WTC11 (cell line): ENCODE measurements around the gene PLCD1. TPM values are rescaled to one million over a fixed set of nuclear protein-coding genes. Genes with fewer than 3 reads are reported as not detected.

Experiments
- ATAC-seq: fragments of 200-7000 bp; cut with Tn5 transposase; 2 replicates; pipeline ENCODE4 v1.10.0; 2021; ENCODE audit warnings: mild to moderate bottlenecking, moderate library complexity
- CTCF ChIA-PET: fragments of 300-600 bp; sonication (Branson Sonifier 250); formaldehyde crosslinking; loops from one replicate; lab custom pipeline; 2021; ENCODE audit warnings: antibody characterized with exemption; lab: Charles Lee
- POLR2A ChIA-PET: fragments of 350-600 bp; sonication (Branson Sonifier 250); formaldehyde crosslinking; loops from one replicate; lab custom pipeline; 2021; ENCODE audit warnings: antibody characterized with exemption; lab: Charles Lee
- DNase-seq: peaks from one replicate; pipeline ENCODE4 v3.0.0; 2021; ENCODE audit warnings: low spot score
- H3K27ac Mint-ChIP-seq: 2 replicates; pipeline ENCODE4 v1.8.0; 2021; ENCODE audit warnings: mixed read lengths
- H3K27me3 Mint-ChIP-seq: 2 replicates; pipeline ENCODE4 v1.8.0; 2021; ENCODE audit warnings: low read depth, mild to moderate bottlenecking, moderate library complexity, mixed read lengths
- H3K36me3 Mint-ChIP-seq: 2 replicates; pipeline ENCODE4 v1.8.0; 2021; ENCODE audit warnings: mixed read lengths
- H3K4me1 Mint-ChIP-seq: 2 replicates; pipeline ENCODE4 v1.8.0; 2022; ENCODE audit warnings: mixed read lengths
- H3K4me3 Mint-ChIP-seq: 2 replicates; pipeline ENCODE4 v1.8.0; 2021; ENCODE audit warnings: mild to moderate bottlenecking, moderate library complexity, mixed read lengths
- H3K9me3 Mint-ChIP-seq: 2 replicates; pipeline ENCODE4 v1.8.0; 2021; ENCODE audit warnings: mixed read lengths
- GRHL2 ChIP-seq: fragments of 250-450 bp; sonication (Bioruptor Pico); IDR thresholded peaks from 2 replicates; pipeline ENCODE4 v1.8.0; 2022; ENCODE audit warnings: mild to moderate bottlenecking, moderate library complexity; ENCODE audit not compliant: insufficient replicate concordance, severe bottlenecking
- HMGA2 ChIP-seq: fragments of 250-450 bp; sonication (Bioruptor Pico); IDR thresholded peaks from 2 replicates; pipeline ENCODE4 v1.4.0; 2021; ENCODE audit warnings: mild to moderate bottlenecking, moderate library complexity
- KAT7 ChIP-seq: sonication (generic); formaldehyde crosslinking; IDR thresholded peaks from 2 replicates; pipeline ENCODE4 v1.8.1; 2023; ENCODE audit warnings: missing genetic modification reagents, mild to moderate bottlenecking, borderline replicate concordance
- NFATC4 ChIP-seq: fragments of 250-450 bp; sonication (Bioruptor Pico); IDR thresholded peaks from 2 replicates; pipeline ENCODE4 v1.9.0; 2021; ENCODE audit warnings: mild to moderate bottlenecking
- NR1H2 ChIP-seq: sonication (generic); formaldehyde crosslinking; IDR thresholded peaks from 2 replicates; pipeline ENCODE4 v1.9.0; 2021; ENCODE audit warnings: mild to moderate bottlenecking, moderate library complexity, missing genetic modification reagents
- NR2C2 ChIP-seq: sonication (generic); formaldehyde crosslinking; IDR thresholded peaks from 2 replicates; pipeline ENCODE4 v1.8.0; 2022; ENCODE audit warnings: mild to moderate bottlenecking, missing genetic modification reagents
- OVOL2 ChIP-seq: fragments of 250-450 bp; sonication (Bioruptor Pico); IDR thresholded peaks from 2 replicates; pipeline ENCODE4 v1.9.0; 2021; ENCODE audit warnings: mild to moderate bottlenecking, borderline replicate concordance
- RORB ChIP-seq: fragments of 250-450 bp; sonication (Bioruptor Pico); IDR thresholded peaks from 2 replicates; pipeline ENCODE4 v1.9.0; 2021; ENCODE audit warnings: mild to moderate bottlenecking
- TCF7 ChIP-seq: sonication (generic); formaldehyde crosslinking; IDR thresholded peaks from 2 replicates; pipeline ENCODE4 v1.8.0; 2022; ENCODE audit warnings: mild to moderate bottlenecking, low read depth, missing genetic modification reagents, moderate library complexity
- TP53 ChIP-seq: sonication (generic); formaldehyde crosslinking; IDR thresholded peaks from 2 replicates; pipeline ENCODE4 v1.8.1; 2023; ENCODE audit warnings: mild to moderate bottlenecking, missing genetic modification reagents
- ZNF263 ChIP-seq: sonication (generic); formaldehyde crosslinking; IDR thresholded peaks from 2 replicates; pipeline ENCODE4 v1.8.1; 2022; ENCODE audit warnings: low read depth, mild to moderate bottlenecking, moderate library complexity, missing genetic modification reagents
- total RNA-seq: library from RNA; stranded (reverse); gene quantifications from 3 replicates; pipeline ENCODE4 v1.2.3, GENCODE V29; 2021
- TF ChIP-seq, protein P1 (sequence below): fragments of 250-450 bp; sonication (Bioruptor Pico); IDR thresholded peaks from 2 replicates; pipeline ENCODE4 v1.9.0; 2021; ENCODE audit warnings: mild to moderate bottlenecking
- TF ChIP-seq, protein P2 (sequence below): sonication (generic); formaldehyde crosslinking; IDR thresholded peaks from 2 replicates; pipeline ENCODE4 v1.8.0; 2022; ENCODE audit warnings: mild to moderate bottlenecking, missing genetic modification reagents
- TF ChIP-seq, protein P3 (sequence below): sonication (generic); formaldehyde crosslinking; IDR thresholded peaks from 2 replicates; pipeline ENCODE4 v1.8.0; 2023; ENCODE audit warnings: missing genetic modification reagents, mild to moderate bottlenecking, borderline replicate concordance
- TF ChIP-seq, protein P4 (sequence below): fragments of 250-450 bp; sonication (Bioruptor Pico); IDR thresholded peaks from 2 replicates; pipeline ENCODE4 v1.9.0; 2021; ENCODE audit warnings: mild to moderate bottlenecking, borderline replicate concordance
- TF ChIP-seq, protein P5 (sequence below): sonication (generic); formaldehyde crosslinking; conservative IDR thresholded peaks from 2 replicates; pipeline ENCODE4 v1.8.1; 2022; ENCODE audit warnings: mild to moderate bottlenecking, missing genetic modification reagents
- TF ChIP-seq, protein P6 (sequence below): sonication (generic); formaldehyde crosslinking; IDR thresholded peaks from 2 replicates; pipeline ENCODE4 v1.8.1; 2022; ENCODE audit warnings: low read depth, missing genetic modification reagents, borderline replicate concordance
- TF ChIP-seq, protein P7 (sequence below): sonication (generic); formaldehyde crosslinking; IDR thresholded peaks from 2 replicates; pipeline ENCODE4 v1.8.1; 2023; ENCODE audit warnings: mild to moderate bottlenecking, missing genetic modification reagents

Gene PLCD1
- total RNA-seq, 1 experiment from 2014 or later = 29.9 TPM

DNA sequence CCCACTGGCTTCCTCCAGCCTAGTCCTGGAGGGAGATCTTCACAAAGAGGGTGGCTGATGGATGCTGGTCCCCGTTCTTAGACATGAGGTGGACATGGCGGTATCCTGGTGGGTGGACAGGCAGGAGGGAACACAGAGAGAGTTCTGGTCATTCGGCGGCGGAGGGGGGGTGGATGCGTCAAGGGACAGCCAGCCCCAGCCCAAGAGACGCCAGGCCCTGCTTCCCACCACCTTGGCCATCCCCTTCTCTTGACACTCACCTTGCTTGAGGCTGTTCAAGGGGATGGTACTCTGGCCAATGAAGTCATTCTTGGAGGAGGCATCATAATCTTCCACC, 21.7 kb downstream of the PLCD1 start:
- Mint-ChIP-seq H3K36me3 (peaks cover 10% of the 10 kb centered on the region; the same call in 1 of the 2 replicates), H3K9me3 (no peaks in the 10 kb centered on the region), H3K4me1 (peaks cover 5% of the 10 kb centered on the region), H3K27me3 (no peaks in the 10 kb centered on the region), H3K4me3 (no peak overlapping the region), H3K27ac (no peak overlapping the region)
- ATAC-seq = no peak
- ChIA-PET POLR2A (no interaction called here), CTCF (interaction anchor here (0.8 to 0.9 kb wide), 2 partner anchors 129 to 152 kb away, joined by 3 read pairs; partner anchors contain the start of gene ACAA1)
- no peak for DNase-seq
- TF ChIP-seq, protein P1, sequence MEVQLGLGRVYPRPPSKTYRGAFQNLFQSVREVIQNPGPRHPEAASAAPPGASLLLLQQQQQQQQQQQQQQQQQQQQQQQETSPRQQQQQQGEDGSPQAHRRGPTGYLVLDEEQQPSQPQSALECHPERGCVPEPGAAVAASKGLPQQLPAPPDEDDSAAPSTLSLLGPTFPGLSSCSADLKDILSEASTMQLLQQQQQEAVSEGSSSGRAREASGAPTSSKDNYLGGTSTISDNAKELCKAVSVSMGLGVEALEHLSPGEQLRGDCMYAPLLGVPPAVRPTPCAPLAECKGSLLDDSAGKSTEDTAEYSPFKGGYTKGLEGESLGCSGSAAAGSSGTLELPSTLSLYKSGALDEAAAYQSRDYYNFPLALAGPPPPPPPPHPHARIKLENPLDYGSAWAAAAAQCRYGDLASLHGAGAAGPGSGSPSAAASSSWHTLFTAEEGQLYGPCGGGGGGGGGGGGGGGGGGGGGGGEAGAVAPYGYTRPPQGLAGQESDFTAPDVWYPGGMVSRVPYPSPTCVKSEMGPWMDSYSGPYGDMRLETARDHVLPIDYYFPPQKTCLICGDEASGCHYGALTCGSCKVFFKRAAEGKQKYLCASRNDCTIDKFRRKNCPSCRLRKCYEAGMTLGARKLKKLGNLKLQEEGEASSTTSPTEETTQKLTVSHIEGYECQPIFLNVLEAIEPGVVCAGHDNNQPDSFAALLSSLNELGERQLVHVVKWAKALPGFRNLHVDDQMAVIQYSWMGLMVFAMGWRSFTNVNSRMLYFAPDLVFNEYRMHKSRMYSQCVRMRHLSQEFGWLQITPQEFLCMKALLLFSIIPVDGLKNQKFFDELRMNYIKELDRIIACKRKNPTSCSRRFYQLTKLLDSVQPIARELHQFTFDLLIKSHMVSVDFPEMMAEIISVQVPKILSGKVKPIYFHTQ (CRISPR knock-in tag) = no peak
- TF ChIP-seq, protein P2, sequence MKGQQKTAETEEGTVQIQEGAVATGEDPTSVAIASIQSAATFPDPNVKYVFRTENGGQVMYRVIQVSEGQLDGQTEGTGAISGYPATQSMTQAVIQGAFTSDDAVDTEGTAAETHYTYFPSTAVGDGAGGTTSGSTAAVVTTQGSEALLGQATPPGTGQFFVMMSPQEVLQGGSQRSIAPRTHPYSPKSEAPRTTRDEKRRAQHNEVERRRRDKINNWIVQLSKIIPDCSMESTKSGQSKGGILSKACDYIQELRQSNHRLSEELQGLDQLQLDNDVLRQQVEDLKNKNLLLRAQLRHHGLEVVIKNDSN (CRISPR knock-in tag) = no peak
- no peak for TF ChIP-seq ZNF263 (CRISPR knock-in tag)
- no peak for TF ChIP-seq RORB (CRISPR knock-in tag)
- no peak for TF ChIP-seq KAT7
- no peak for TF ChIP-seq HMGA2 (CRISPR knock-in tag)
- TF ChIP-seq NR2C2 (CRISPR knock-in tag) = no peak
- TF ChIP-seq GRHL2 (CRISPR knock-in tag) = no peak
- no peak for TF ChIP-seq TCF7
- TF ChIP-seq NR1H2 (CRISPR knock-in tag) = no peak

DNA sequence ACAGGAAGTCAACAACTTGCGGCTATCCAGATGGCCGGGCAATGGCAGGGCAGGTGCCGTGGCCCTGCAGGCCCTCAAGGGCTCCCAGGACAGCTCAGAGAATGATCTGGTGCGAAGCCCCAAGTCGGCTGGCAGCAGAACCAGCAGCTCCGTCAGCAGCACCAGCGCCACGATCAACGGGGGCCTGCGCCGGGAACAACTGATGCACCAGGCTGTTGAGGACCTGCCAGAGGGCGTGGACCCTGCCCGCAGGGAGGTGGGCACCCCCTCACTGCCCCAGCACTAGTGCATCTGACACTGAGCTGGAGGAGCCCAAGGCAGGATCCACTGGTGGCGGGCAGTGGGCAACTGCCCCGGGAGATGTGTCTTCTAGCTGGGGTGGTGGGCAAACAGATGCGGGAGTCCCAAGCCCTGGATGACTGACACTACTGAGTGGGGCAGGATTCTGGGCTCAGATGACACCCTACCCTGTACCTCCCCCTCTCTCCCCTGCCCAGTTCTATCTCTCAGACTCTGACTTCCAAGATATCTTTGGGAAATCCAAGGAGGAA, 22.9 kb downstream of the PLCD1 start:
- TF ChIP-seq TCF7 (no peak), NFATC4 (CRISPR knock-in tag) (no peak), TP53 (CRISPR knock-in tag) (no peak), OVOL2 (CRISPR knock-in tag) (no peak)
- TF ChIP-seq, protein P3, sequence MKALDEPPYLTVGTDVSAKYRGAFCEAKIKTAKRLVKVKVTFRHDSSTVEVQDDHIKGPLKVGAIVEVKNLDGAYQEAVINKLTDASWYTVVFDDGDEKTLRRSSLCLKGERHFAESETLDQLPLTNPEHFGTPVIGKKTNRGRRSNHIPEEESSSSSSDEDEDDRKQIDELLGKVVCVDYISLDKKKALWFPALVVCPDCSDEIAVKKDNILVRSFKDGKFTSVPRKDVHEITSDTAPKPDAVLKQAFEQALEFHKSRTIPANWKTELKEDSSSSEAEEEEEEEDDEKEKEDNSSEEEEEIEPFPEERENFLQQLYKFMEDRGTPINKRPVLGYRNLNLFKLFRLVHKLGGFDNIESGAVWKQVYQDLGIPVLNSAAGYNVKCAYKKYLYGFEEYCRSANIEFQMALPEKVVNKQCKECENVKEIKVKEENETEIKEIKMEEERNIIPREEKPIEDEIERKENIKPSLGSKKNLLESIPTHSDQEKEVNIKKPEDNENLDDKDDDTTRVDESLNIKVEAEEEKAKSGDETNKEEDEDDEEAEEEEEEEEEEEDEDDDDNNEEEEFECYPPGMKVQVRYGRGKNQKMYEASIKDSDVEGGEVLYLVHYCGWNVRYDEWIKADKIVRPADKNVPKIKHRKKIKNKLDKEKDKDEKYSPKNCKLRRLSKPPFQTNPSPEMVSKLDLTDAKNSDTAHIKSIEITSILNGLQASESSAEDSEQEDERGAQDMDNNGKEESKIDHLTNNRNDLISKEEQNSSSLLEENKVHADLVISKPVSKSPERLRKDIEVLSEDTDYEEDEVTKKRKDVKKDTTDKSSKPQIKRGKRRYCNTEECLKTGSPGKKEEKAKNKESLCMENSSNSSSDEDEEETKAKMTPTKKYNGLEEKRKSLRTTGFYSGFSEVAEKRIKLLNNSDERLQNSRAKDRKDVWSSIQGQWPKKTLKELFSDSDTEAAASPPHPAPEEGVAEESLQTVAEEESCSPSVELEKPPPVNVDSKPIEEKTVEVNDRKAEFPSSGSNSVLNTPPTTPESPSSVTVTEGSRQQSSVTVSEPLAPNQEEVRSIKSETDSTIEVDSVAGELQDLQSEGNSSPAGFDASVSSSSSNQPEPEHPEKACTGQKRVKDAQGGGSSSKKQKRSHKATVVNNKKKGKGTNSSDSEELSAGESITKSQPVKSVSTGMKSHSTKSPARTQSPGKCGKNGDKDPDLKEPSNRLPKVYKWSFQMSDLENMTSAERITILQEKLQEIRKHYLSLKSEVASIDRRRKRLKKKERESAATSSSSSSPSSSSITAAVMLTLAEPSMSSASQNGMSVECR = no peak
- TF ChIP-seq, protein P4, sequence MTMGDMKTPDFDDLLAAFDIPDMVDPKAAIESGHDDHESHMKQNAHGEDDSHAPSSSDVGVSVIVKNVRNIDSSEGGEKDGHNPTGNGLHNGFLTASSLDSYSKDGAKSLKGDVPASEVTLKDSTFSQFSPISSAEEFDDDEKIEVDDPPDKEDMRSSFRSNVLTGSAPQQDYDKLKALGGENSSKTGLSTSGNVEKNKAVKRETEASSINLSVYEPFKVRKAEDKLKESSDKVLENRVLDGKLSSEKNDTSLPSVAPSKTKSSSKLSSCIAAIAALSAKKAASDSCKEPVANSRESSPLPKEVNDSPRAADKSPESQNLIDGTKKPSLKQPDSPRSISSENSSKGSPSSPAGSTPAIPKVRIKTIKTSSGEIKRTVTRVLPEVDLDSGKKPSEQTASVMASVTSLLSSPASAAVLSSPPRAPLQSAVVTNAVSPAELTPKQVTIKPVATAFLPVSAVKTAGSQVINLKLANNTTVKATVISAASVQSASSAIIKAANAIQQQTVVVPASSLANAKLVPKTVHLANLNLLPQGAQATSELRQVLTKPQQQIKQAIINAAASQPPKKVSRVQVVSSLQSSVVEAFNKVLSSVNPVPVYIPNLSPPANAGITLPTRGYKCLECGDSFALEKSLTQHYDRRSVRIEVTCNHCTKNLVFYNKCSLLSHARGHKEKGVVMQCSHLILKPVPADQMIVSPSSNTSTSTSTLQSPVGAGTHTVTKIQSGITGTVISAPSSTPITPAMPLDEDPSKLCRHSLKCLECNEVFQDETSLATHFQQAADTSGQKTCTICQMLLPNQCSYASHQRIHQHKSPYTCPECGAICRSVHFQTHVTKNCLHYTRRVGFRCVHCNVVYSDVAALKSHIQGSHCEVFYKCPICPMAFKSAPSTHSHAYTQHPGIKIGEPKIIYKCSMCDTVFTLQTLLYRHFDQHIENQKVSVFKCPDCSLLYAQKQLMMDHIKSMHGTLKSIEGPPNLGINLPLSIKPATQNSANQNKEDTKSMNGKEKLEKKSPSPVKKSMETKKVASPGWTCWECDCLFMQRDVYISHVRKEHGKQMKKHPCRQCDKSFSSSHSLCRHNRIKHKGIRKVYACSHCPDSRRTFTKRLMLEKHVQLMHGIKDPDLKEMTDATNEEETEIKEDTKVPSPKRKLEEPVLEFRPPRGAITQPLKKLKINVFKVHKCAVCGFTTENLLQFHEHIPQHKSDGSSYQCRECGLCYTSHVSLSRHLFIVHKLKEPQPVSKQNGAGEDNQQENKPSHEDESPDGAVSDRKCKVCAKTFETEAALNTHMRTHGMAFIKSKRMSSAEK (CRISPR knock-in tag) = no peak
- TF ChIP-seq, protein P5, sequence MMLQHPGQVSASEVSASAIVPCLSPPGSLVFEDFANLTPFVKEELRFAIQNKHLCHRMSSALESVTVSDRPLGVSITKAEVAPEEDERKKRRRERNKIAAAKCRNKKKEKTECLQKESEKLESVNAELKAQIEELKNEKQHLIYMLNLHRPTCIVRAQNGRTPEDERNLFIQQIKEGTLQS = no peak
- TF ChIP-seq, protein P6, sequence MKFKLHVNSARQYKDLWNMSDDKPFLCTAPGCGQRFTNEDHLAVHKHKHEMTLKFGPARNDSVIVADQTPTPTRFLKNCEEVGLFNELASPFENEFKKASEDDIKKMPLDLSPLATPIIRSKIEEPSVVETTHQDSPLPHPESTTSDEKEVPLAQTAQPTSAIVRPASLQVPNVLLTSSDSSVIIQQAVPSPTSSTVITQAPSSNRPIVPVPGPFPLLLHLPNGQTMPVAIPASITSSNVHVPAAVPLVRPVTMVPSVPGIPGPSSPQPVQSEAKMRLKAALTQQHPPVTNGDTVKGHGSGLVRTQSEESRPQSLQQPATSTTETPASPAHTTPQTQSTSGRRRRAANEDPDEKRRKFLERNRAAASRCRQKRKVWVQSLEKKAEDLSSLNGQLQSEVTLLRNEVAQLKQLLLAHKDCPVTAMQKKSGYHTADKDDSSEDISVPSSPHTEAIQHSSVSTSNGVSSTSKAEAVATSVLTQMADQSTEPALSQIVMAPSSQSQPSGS = no peak
- TF ChIP-seq, protein P7, sequence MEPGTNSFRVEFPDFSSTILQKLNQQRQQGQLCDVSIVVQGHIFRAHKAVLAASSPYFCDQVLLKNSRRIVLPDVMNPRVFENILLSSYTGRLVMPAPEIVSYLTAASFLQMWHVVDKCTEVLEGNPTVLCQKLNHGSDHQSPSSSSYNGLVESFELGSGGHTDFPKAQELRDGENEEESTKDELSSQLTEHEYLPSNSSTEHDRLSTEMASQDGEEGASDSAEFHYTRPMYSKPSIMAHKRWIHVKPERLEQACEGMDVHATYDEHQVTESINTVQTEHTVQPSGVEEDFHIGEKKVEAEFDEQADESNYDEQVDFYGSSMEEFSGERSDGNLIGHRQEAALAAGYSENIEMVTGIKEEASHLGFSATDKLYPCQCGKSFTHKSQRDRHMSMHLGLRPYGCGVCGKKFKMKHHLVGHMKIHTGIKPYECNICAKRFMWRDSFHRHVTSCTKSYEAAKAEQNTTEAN (CRISPR knock-in tag) = no peak
- Mint-ChIP-seq H3K9me3 (no peaks in the 10 kb centered on the region), H3K4me1 (peaks cover 5% of the 10 kb centered on the region), H3K27ac (no peak overlapping the region), H3K36me3 (peaks cover 10% of the 10 kb centered on the region; the same call in 1 of the 2 replicates), H3K27me3 (no peaks in the 10 kb centered on the region), H3K4me3 (no peak overlapping the region)
- ChIA-PET CTCF (interaction anchor here (0.8 to 1.2 kb wide), 4 partner anchors 10 to 131 kb away, joined by 3 read pairs; partner anchors contain the start of gene ACAA1), POLR2A (no interaction called here)
- ATAC-seq (no peak), DNase-seq (no peak)
